Thymus (tissue), 11 donors: ENCODE data around the gene CACTIN. TPM values are rescaled to one million over a fixed set of nuclear protein-coding genes. Genes with fewer than 3 reads are reported as not detected.
"Not testable (repeated sequence)": the region's sequence is repeated elsewhere in the genome, so short reads cannot be mapped to it uniquely, and the experiment has no call there.

Experiments used
- DNase-seq, 9 donors: peaks; one replicate each; pipeline ENCODE4 v3.0.0-alpha.2; 2013; ENCODE audit warnings: low spot score in 9 of 9, low read depth in 6 of 9, missing footprints in 1 of 9
- H3K27ac ChIP-seq, 2 donors: one replicate each; pipeline ENCODE4 v1.5.1; 2013; ENCODE audit warnings: control low read depth in 1 of 2, low read depth in 1 of 2, low read length in 1 of 2, mild to moderate bottlenecking in 1 of 2, moderate library complexity in 1 of 2
- H3K27me3 ChIP-seq, 2 donors: one replicate each; pipeline ENCODE4 v1.5.1; 2013; ENCODE audit warnings: low read length in 1 of 2; ENCODE audit not compliant: control insufficient read depth in 2 of 2, insufficient read depth in 1 of 2
- H3K36me3 ChIP-seq, 2 donors: one replicate each; pipeline ENCODE4 v1.5.1; 2013; ENCODE audit warnings: low read length in 1 of 2, mild to moderate bottlenecking in 1 of 2, moderate library complexity in 1 of 2; ENCODE audit not compliant: control insufficient read depth in 2 of 2, insufficient read depth in 2 of 2
- H3K4me1 ChIP-seq, 2 donors: one replicate each; pipeline ENCODE4 v1.5.1; 2013; ENCODE audit warnings: low read length in 2 of 2; ENCODE audit not compliant: control insufficient read depth in 2 of 2, insufficient read depth in 2 of 2
- H3K4me3 ChIP-seq, 2 donors: one replicate each; pipeline ENCODE4 v1.5.1; 2013; ENCODE audit warnings: low read length in 2 of 2, control low read depth in 1 of 2, mild to moderate bottlenecking in 1 of 2
- H3K9me3 ChIP-seq, 2 donors: one replicate each; pipeline ENCODE4 v1.5.1; 2013; ENCODE audit warnings: low read length in 1 of 2, mild to moderate bottlenecking in 1 of 2; ENCODE audit not compliant: control insufficient read depth in 2 of 2, insufficient read depth in 1 of 2
- WGBS: extraction: QIAGEN DNeasy Blood & Tissue Kit; methylation state at CpG from one replicate; pipeline ENCODE4 v1.1.7; 2013; 5-methylcytosine and 5-hydroxymethylcytosine counted together
- polyA plus RNA-seq: library from polyadenylated mRNA; stranded (reverse); fragments of 200-250 nt; gene quantifications from one replicate; pipeline ENCODE4 v1.2.3, GENCODE V29; 2013
- total RNA-seq: library from RNA; stranded (reverse); fragments of 120-200 nt; gene quantifications from one replicate; pipeline ENCODE4 v1.2.4, GENCODE V29; 2013
- donor health status: healthy.

CACTIN gene
- total and polyA plus RNA-seq, 2 donors: 20.4 to 24.4 TPM

DNA sequence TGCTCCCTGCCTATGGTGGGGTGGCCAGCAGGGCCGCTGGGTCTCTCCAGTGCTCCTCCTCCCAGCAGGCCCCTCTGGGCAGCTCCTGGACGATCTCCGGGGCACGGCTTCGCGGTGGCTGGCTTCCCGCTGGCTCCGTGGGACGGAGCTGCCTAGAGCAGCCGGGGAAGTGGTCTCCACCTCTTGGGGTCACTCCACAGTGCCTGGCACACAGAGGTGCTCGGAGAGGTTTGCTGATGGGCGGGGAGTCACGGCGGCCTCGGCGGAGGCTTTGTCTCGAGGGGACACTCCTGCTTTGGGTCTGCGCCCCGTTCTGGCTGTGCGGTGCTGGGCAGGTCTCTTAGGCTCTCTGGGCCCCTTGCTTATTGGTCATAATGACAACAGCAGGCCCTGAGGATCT, 9.9 kb upstream of the CACTIN start:
- Histone ChIP-seq H3K4me3 (no peak overlapping the region), H3K27ac (no peak overlapping the region), H3K27me3 (no peaks in the 10 kb centered on the region), H3K4me1 (no peaks in the 10 kb centered on the region), H3K9me3 (peaks cover 0 to 2% of the 10 kb centered on the region in 2 donors), H3K36me3 (peaks cover 23 to 44% of the 10 kb centered on the region in 2 donors)
- no peak for DNase-seq
- WGBS: 97% methylated on average over 20 of the region's 20 CpGs

DNA sequence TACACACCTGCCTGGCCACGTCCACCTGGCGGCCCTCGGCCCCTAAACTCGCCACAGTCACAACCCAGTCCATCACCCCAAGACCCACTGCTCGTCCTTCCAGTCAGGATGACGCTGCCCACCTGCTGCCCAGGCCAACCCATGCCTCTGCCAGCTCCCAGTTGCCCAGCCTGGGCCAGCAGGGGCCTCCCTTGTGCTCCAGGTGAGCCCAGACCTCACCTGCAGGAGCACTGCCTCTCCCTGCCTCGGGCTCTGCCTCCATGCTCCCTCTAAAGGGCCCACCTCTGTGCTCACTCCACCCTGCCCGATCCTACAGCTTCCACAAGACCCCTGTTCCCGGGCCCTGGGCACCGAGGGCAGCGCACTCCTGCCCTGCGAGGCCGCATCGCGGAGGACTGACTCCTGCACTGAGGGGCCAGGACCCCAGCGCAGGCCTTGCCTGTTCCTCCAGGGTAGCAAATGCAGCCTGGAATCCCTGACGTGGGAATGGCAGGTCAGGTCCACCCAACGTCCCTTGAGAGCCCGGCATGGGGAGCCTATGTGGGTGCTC, 8.0 kb upstream of the CACTIN start:
- DNase-seq: no peak

GRCh38 chr19:3633559-3633988, 7.0 kb upstream of the CACTIN start:
- Histone ChIP-seq H3K27me3 (no peaks in the 10 kb centered on the region), H3K9me3 (no peaks in the 10 kb centered on the region), H3K4me1 (no peaks in the 10 kb centered on the region), H3K27ac (no peak overlapping the region), H3K36me3 (peaks cover 13 to 33% of the 10 kb centered on the region in 2 donors), H3K4me3 (no peak overlapping the region)
- WGBS: 95% methylated on average over 22 of the region's 22 CpGs
- no peak for DNase-seq

More for the DNA sequence above, 8.0 kb upstream of the CACTIN start:
- Histone ChIP-seq H3K9me3 (peaks cover 0 to 2% of the 10 kb centered on the region in 2 donors), H3K4me1 (no peaks in the 10 kb centered on the region), H3K4me3 (no peak overlapping the region), H3K27ac (no peak overlapping the region), H3K36me3 (peaks cover 16 to 43% of the 10 kb centered on the region in 2 donors), H3K27me3 (no peaks in the 10 kb centered on the region)
- WGBS: 97% methylated on average over 19 of the region's 19 CpGs

- Histone ChIP-seq H3K4me3 (no peak overlapping the region), H3K27ac (no peak overlapping the region), H3K36me3 (peaks cover 9 to 28% of the 10 kb centered on the region in 2 donors), H3K27me3 (no peaks in the 10 kb centered on the region), H3K9me3 (no peaks in the 10 kb centered on the region), H3K4me1 (no peaks in the 10 kb centered on the region)
- DNase-seq: no peak
- 97% methylated on average over 50 of the region's 50 CpGs for WGBS
Measured at GRCh38 chr19:3632739-3633558, 6.4 kb upstream of the CACTIN start.

- Histone ChIP-seq H3K9me3 (peaks cover 0 to 3% of the 10 kb centered on the region in 2 donors), H3K27ac (no peak overlapping the region), H3K4me3 (no peak overlapping the region), H3K36me3 (peaks cover 7 to 20% of the 10 kb centered on the region in 2 donors), H3K4me1 (peaks cover 0 to 4% of the 10 kb centered on the region in 2 donors), H3K27me3 (no peaks in the 10 kb centered on the region)
- no peak for DNase-seq
- 95% methylated on average over 16 of the region's 16 CpGs for WGBS
Measured at GRCh38 chr19:3632098-3632497, 5.5 kb upstream of the CACTIN start.

GRCh38 chr19:3631053-3631861, 4.7 kb upstream of the CACTIN start:
- peaks cover 0 to 8% of the 10 kb centered on the region in 2 donors for H3K4me1 ChIP-seq
- peaks cover 0 to 3% of the 10 kb centered on the region in 2 donors for H3K9me3 ChIP-seq
- H3K36me3 ChIP-seq: peaks cover 7 to 16% of the 10 kb centered on the region in 2 donors
- no peaks in the 10 kb centered on the region for H3K27me3 ChIP-seq
- no peak overlapping the region for H3K4me3 ChIP-seq
- 97% methylated on average over 43 of the region's 43 CpGs for WGBS
- DNase-seq: no peak
- no peak overlapping the region for H3K27ac ChIP-seq

DNA sequence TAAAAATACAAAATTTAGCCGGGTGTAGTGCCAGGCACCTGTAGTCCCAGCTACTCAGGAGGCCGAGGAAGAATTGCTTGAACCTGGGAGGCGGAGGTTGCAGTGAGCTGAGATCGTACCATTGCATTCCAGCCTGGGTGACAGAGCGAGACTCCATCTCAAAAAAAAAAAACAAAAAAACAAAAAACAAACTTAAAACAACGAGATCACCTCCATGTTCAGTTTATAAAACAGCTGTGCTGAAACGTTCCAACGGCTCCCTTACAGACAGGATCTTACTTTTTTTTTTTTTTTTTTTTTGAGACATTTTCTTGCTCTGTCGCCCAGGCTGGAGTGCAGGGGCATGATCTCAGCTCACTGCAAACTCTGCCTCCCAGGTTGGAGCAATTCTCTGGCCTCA, 2.2 kb upstream of the CACTIN start:
- H3K9me3 ChIP-seq, H3K4me3 ChIP-seq, H3K27me3 ChIP-seq, H3K27ac ChIP-seq, DNase-seq: not testable (repeated sequence)
- H3K36me3 ChIP-seq: peaks cover 7 to 16% of the 10 kb centered on the region in 2 donors
- peaks cover 13 to 22% of the 10 kb centered on the region in 2 donors for H3K4me1 ChIP-seq
- 85% methylated on average over 9 of the region's 9 CpGs for WGBS

- no peaks in the 10 kb centered on the region for H3K27me3 ChIP-seq
- no peak overlapping the region for H3K27ac ChIP-seq
- DNase-seq: no peak
- H3K36me3 ChIP-seq: peaks cover 11 to 25% of the 10 kb centered on the region in 2 donors
- 72% methylated on average over 7 of the region's 7 CpGs for whole genome bisulfite sequencing
- H3K4me1 ChIP-seq: peaks cover 13 to 22% of the 10 kb centered on the region in 2 donors
- peaks cover 0 to 3% of the 10 kb centered on the region in 2 donors for H3K9me3 ChIP-seq
- H3K4me3 ChIP-seq: peak overlapping the region in 1 of 2 donors; percentile 26
Measured at GRCh38 chr19:3627351-3627723, 747 bp upstream of the CACTIN start.
